ENCODE results near the gene ADAMTS17.

ADAMTS17 gene

GRCh38 chr15:99963976-99964375, 377.8 kb downstream of the ADAMTS17 start:
- Histone ChIP-seq H3K79me2 (ENCODE audit: control insufficient read depth, insufficient read depth, low read length, poor library complexity) (no peaks in the 10 kb centered on the region), H3K27ac (ENCODE audit: low read depth, low read length) (no peak overlapping the region), H3K79me1 (ENCODE audit: low read length) (no peaks in the 10 kb centered on the region), H3K4me2 (ENCODE audit: low read length) (no peak overlapping the region), H2AK5ac (ENCODE audit: low read length) (no peak overlapping the region), H4K91ac (ENCODE audit: low read depth, low read length) (no peak overlapping the region), H3K4me1 (ENCODE audit: control insufficient read depth in 1 of 2, insufficient read depth in 2 of 2, low read length in 2 of 2) (no peaks in the 10 kb centered on the region), H3K9ac (ENCODE audit: low read length) (no peak overlapping the region), H3K4me3 (ENCODE audit: low read depth, low read length) (no peak overlapping the region), H4K12ac (ENCODE audit: low read depth, low read length) (no peak overlapping the region), H3K23ac (ENCODE audit: low read length) (no peak overlapping the region), H3K4ac (ENCODE audit: low read depth, low read length) (no peak overlapping the region), H2BK12ac (ENCODE audit: low read length) (no peak overlapping the region), H3K9me3 (ENCODE audit: insufficient read depth, low read depth, low read length) (no peaks in the 10 kb centered on the region), H3K14ac (ENCODE audit: low read length) (no peak overlapping the region), H4K8ac (ENCODE audit: low read depth, low read length) (no peak overlapping the region), H2AFZ (ENCODE audit: insufficient read depth, low read length, poor library complexity) (no peak overlapping the region), H3K27me3 (ENCODE audit: insufficient read depth, low read length) (no peaks in the 10 kb centered on the region), H2BK120ac (ENCODE audit: insufficient read depth, low read length, poor library complexity) (no peak overlapping the region), H3K18ac (ENCODE audit: low read length) (no peak overlapping the region), H3K36me3 (ENCODE audit: control insufficient read depth in 1 of 2, insufficient read depth in 2 of 2, low read length in 2 of 2) (no peaks in the 10 kb centered on the region), H2BK5ac (ENCODE audit: low read depth, low read length, poor library complexity) (no peak overlapping the region)
- DNase-seq = no peak
- WGBS (ENCODE audit: extremely low coverage, insufficient coverage, insufficient read length) = no CpG with 5 or more reads among the region's 7 CpGs

DNA sequence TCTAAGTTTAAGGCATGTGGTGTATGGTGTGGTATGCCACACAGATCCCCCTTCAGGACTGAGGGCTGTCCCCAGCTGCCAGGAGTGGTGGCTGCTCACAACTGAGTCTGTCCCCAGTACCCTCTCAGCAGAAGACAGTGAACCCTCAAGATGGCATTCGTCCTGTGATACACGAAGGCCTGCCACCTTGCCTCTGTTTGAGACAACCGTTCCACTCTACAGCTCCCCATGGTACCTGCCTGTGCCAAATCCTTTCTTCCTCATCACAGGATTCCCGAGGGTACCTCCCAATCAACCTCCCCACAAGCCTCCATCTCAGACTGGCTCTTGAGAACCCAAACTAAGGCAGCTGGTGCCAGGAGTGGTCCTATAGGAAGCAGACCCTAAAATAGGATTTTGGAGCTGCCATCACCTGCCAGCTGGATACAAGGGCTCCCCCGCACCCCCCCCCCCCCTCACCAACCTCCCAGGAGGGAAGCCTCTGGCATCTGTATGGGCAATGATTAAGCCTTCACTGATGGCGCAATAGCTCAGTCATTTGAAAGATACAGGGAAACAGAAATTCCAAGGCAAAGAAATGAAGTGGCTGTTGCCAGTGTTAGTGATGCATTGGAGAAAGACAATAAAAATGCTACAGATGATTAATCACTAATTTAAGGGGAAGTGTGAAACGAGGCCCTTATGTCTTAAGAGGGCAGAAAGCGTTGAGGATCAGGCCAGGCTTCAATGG, 378.5 kb downstream of the ADAMTS17 start:
- Histone ChIP-seq H3K14ac (ENCODE audit: low read length) (no peak overlapping the region), H3K23ac (ENCODE audit: low read length) (no peak overlapping the region), H3K4me1 (ENCODE audit: control insufficient read depth in 1 of 2, insufficient read depth in 2 of 2, low read length in 2 of 2) (no peaks in the 10 kb centered on the region), H3K27me3 (ENCODE audit: insufficient read depth, low read length) (no peaks in the 10 kb centered on the region), H3K18ac (ENCODE audit: low read length) (no peak overlapping the region), H3K4me3 (ENCODE audit: low read depth, low read length) (no peak overlapping the region), H3K9me3 (ENCODE audit: insufficient read depth, low read depth, low read length) (no peaks in the 10 kb centered on the region), H3K4me2 (ENCODE audit: low read length) (no peak overlapping the region), H4K12ac (ENCODE audit: low read depth, low read length) (no peak overlapping the region), H3K79me1 (ENCODE audit: low read length) (no peaks in the 10 kb centered on the region), H3K27ac (ENCODE audit: low read depth, low read length) (no peak overlapping the region), H4K91ac (ENCODE audit: low read depth, low read length) (no peak overlapping the region), H3K4ac (ENCODE audit: low read depth, low read length) (no peak overlapping the region), H3K36me3 (ENCODE audit: control insufficient read depth in 1 of 2, insufficient read depth in 2 of 2, low read length in 2 of 2) (no peaks in the 10 kb centered on the region), H2BK120ac (ENCODE audit: insufficient read depth, low read length, poor library complexity) (no peak overlapping the region), H2AFZ (ENCODE audit: insufficient read depth, low read length, poor library complexity) (no peak overlapping the region), H3K79me2 (ENCODE audit: control insufficient read depth, insufficient read depth, low read length, poor library complexity) (no peaks in the 10 kb centered on the region), H2BK5ac (ENCODE audit: low read depth, low read length, poor library complexity) (no peak overlapping the region), H2AK5ac (ENCODE audit: low read length) (no peak overlapping the region), H3K9ac (ENCODE audit: low read length) (no peak overlapping the region), H4K8ac (ENCODE audit: low read depth, low read length) (no peak overlapping the region), H2BK12ac (ENCODE audit: low read length) (no peak overlapping the region)
- WGBS (ENCODE audit: extremely low coverage, insufficient coverage, insufficient read length) = no CpG with 5 or more reads among the region's 8 CpGs
- no peak for DNase-seq

GRCh38 chr15:99962006-99962561, 379.7 kb downstream of the ADAMTS17 start:
- Histone ChIP-seq H3K79me2 (ENCODE audit: control insufficient read depth, insufficient read depth, low read length, poor library complexity) (no peaks in the 10 kb centered on the region), H3K79me1 (ENCODE audit: low read length) (no peaks in the 10 kb centered on the region), H3K4ac (ENCODE audit: low read depth, low read length) (no peak overlapping the region), H2BK120ac (ENCODE audit: insufficient read depth, low read length, poor library complexity) (no peak overlapping the region), H3K14ac (ENCODE audit: low read length) (no peak overlapping the region), H2BK12ac (ENCODE audit: low read length) (no peak overlapping the region), H3K4me3 (ENCODE audit: low read depth, low read length) (no peak overlapping the region), H3K4me2 (ENCODE audit: low read length) (no peak overlapping the region), H4K12ac (ENCODE audit: low read depth, low read length) (no peak overlapping the region), H3K36me3 (ENCODE audit: control insufficient read depth in 1 of 2, insufficient read depth in 2 of 2, low read length in 2 of 2) (no peaks in the 10 kb centered on the region), H3K9ac (ENCODE audit: low read length) (no peak overlapping the region), H3K4me1 (ENCODE audit: control insufficient read depth in 1 of 2, insufficient read depth in 2 of 2, low read length in 2 of 2) (no peaks in the 10 kb centered on the region), H3K27me3 (ENCODE audit: insufficient read depth, low read length) (no peaks in the 10 kb centered on the region), H3K18ac (ENCODE audit: low read length) (no peak overlapping the region), H4K8ac (ENCODE audit: low read depth, low read length) (no peak overlapping the region), H4K91ac (ENCODE audit: low read depth, low read length) (no peak overlapping the region), H2AFZ (ENCODE audit: insufficient read depth, low read length, poor library complexity) (no peak overlapping the region), H3K23ac (ENCODE audit: low read length) (no peak overlapping the region), H3K9me3 (ENCODE audit: insufficient read depth, low read depth, low read length) (no peaks in the 10 kb centered on the region), H2BK5ac (ENCODE audit: low read depth, low read length, poor library complexity) (no peak overlapping the region), H2AK5ac (ENCODE audit: low read length) (no peak overlapping the region), H3K27ac (ENCODE audit: low read depth, low read length) (no peak overlapping the region)
- DNase-seq = no peak
- no CpG with 5 or more reads among the region's 19 CpGs for WGBS (ENCODE audit: extremely low coverage, insufficient coverage, insufficient read length)

DNA sequence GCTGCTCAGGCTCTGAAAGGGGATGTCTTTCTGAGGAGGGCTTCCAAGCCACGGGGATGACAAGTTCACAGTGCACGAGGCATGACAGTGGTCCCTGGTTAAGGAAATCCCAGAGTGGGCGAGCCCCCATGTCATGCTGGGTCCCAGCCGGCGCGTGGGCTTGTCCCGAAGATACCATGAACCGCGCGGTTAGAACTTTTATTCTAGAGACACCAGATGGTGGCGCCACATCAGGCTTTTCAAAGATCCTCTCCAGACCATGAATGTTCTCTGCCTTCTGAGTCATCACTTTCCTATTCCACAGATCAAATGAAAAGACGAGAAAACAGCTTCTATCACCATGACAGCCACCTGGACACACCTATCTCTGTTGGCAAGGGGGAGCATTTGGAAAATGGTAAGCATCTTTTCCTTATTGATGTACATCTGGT, 380.7 kb downstream of the ADAMTS17 start:
- Histone ChIP-seq H3K4ac (ENCODE audit: low read depth, low read length) (no peak overlapping the region), H3K9ac (ENCODE audit: low read length) (no peak overlapping the region), H3K23ac (ENCODE audit: low read length) (no peak overlapping the region), H3K79me1 (ENCODE audit: low read length) (no peaks in the 10 kb centered on the region), H2BK12ac (ENCODE audit: low read length) (no peak overlapping the region), H3K79me2 (ENCODE audit: control insufficient read depth, insufficient read depth, low read length, poor library complexity) (no peaks in the 10 kb centered on the region), H3K4me2 (ENCODE audit: low read length) (no peak overlapping the region), H3K14ac (ENCODE audit: low read length) (no peak overlapping the region), H3K27ac (ENCODE audit: low read depth, low read length) (no peak overlapping the region), H3K9me3 (ENCODE audit: insufficient read depth, low read depth, low read length) (peaks cover 3% of the 10 kb centered on the region), H4K91ac (ENCODE audit: low read depth, low read length) (no peak overlapping the region), H2BK5ac (ENCODE audit: low read depth, low read length, poor library complexity) (no peak overlapping the region), H3K18ac (ENCODE audit: low read length) (no peak overlapping the region), H4K12ac (ENCODE audit: low read depth, low read length) (no peak overlapping the region), H3K4me3 (ENCODE audit: low read depth, low read length) (no peak overlapping the region), H3K27me3 (ENCODE audit: insufficient read depth, low read length) (no peaks in the 10 kb centered on the region), H4K8ac (ENCODE audit: low read depth, low read length) (no peak overlapping the region), H2AFZ (ENCODE audit: insufficient read depth, low read length, poor library complexity) (no peak overlapping the region), H2BK120ac (ENCODE audit: insufficient read depth, low read length, poor library complexity) (no peak overlapping the region), H3K36me3 (ENCODE audit: control insufficient read depth in 1 of 2, insufficient read depth in 2 of 2, low read length in 2 of 2) (no peaks in the 10 kb centered on the region), H3K4me1 (ENCODE audit: control insufficient read depth in 1 of 2, insufficient read depth in 2 of 2, low read length in 2 of 2) (no peaks in the 10 kb centered on the region), H2AK5ac (ENCODE audit: low read length) (no peak overlapping the region)
- peak in 1 of 2 donors; percentile 48 for DNase-seq
- no CpG with 5 or more reads among the region's 12 CpGs for WGBS (ENCODE audit: extremely low coverage, insufficient coverage, insufficient read length)
